Measurements from ENCODE around the gene WNK1.
A peak's percentile ranks its signal among the peaks of the same experiment; 100 is the strongest.

Gene WNK1

GRCh38 chr12:740921-741320 is 11.5 kb upstream of the WNK1 start:
- no peak for DNase-seq (ENCODE audit: low read depth)
- no peak for TF ChIP-seq CTCF (IDR thresholded peaks at IDR 0.05; ENCODE audit: control insufficient read depth, insufficient read depth, low read depth, low read length, missing control alignments)
- H3K4me3 ChIP-seq (ENCODE audit: control insufficient read depth, low read depth, low read length), result no peak overlapping the region

GRCh38 chr12:749751-750270 is 2.6 kb upstream of the WNK1 start:
- no peak for DNase-seq (ENCODE audit: low read depth)
- no peak for TF ChIP-seq CTCF (IDR thresholded peaks at IDR 0.05; ENCODE audit: control insufficient read depth, insufficient read depth, low read depth, low read length, missing control alignments)
- H3K4me3 ChIP-seq (ENCODE audit: control insufficient read depth, low read depth, low read length), result no peak overlapping the region

- no peak for TF ChIP-seq CTCF (IDR thresholded peaks at IDR 0.05; ENCODE audit: control insufficient read depth, insufficient read depth, low read depth, low read length, missing control alignments)
- peak overlapping the region; percentile 51 for H3K4me3 ChIP-seq (ENCODE audit: control insufficient read depth, low read depth, low read length)
- no peak for DNase-seq (ENCODE audit: low read depth)
Measured at GRCh38 chr12:750366-751191, 1.8 kb upstream of the WNK1 start.

- H3K4me3 ChIP-seq (ENCODE audit: control insufficient read depth, low read depth, low read length), result peak overlapping the region; percentile 51
- peak; percentile 81 for TF ChIP-seq CTCF (IDR thresholded peaks at IDR 0.05; ENCODE audit: control insufficient read depth, insufficient read depth, low read depth, low read length, missing control alignments)
- DNase-seq (ENCODE audit: low read depth), result peak; percentile 81
Measured at GRCh38 chr12:751192-751998, 984 bp upstream of the WNK1 start.

GRCh38 chr12:752695-753610 is 574 bp downstream of the WNK1 start:
- no peak for TF ChIP-seq CTCF (IDR thresholded peaks at IDR 0.05; ENCODE audit: control insufficient read depth, insufficient read depth, low read depth, low read length, missing control alignments)
- no peak for DNase-seq (ENCODE audit: low read depth)
- peak overlapping the region; percentile 81 for H3K4me3 ChIP-seq (ENCODE audit: control insufficient read depth, low read depth, low read length)
